ENCODE measurements around the gene LIN7C.

DNA sequence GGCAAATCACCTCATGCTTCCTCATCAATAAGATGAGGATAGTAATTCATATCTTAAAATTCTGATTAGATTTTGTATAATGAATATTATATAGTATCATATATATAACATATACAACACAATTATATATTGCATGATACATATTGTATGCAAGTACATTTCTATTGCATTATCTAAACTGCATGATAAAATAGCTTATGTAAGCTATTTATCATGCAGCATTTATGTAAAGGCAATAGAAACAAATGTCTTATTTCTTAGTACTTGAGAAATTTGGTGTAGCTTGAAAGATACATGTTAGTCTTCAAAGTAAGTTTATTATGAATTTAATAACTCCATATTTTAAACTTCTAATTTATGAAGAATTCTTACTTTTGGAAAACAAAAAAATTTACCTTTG is 5.5 kb downstream of the LIN7C start:
- TF ChIP-seq EZH2 (IDR thresholded peaks at IDR 0.05) (no peak), POLR2AphosphoS5 (IDR thresholded peaks at IDR 0.05; ENCODE audit: borderline replicate concordance, low read depth, low read length) (no peak), FOXP2 (optimal IDR thresholded peaks at IDR 0.05; ENCODE audit: control extremely low read depth, extremely low read length, insufficient read depth) (no peak)

Measured in SK-N-MC (cell line).